ACC112 (cell line): ENCODE data around the gene WNT11.

ENCODE experiments used
- H2AFZ ChIP-seq: fragments of 200-600 bp; sonication (generic); one replicate; pipeline ENCODE4 v1.6.0; 2017; ENCODE audit warnings: antibody characterized with exemption, low read length; ENCODE audit not compliant: unreplicated experiment
- H3K27ac ChIP-seq: fragments of 200-600 bp; sonication (generic); 2 replicates; pipeline ENCODE4 v1.5.1; 2014; ENCODE audit warnings: low read depth, mild to moderate bottlenecking, antibody characterized with exemption, low read length, moderate library complexity
- H3K27me3 ChIP-seq: fragments of 200-600 bp; sonication (generic); 2 replicates; pipeline ENCODE4 v1.6.1; 2014; ENCODE audit warnings: mild to moderate bottlenecking, antibody characterized with exemption, low read length, moderate library complexity, mixed read lengths; ENCODE audit not compliant: insufficient read depth
- H3K36me3 ChIP-seq: fragments of 200-600 bp; sonication (generic); 2 replicates; pipeline ENCODE4 v1.6.1; 2016; ENCODE audit warnings: mild to moderate bottlenecking, antibody characterized with exemption, low read length, moderate library complexity, mixed read lengths; ENCODE audit not compliant: insufficient read depth
- H3K4me1 ChIP-seq: fragments of 200-600 bp; sonication (generic); one replicate; pipeline ENCODE4 v1.6.1; 2016; ENCODE audit warnings: low read length, mixed read lengths; ENCODE audit not compliant: insufficient read depth, unreplicated experiment, control insufficient read depth
- H3K4me3 ChIP-seq: fragments of 200-600 bp; sonication (generic); 2 replicates; pipeline ENCODE4 v1.5.1; 2014; ENCODE audit warnings: mild to moderate bottlenecking, low read depth, low read length
- H3K79me2 ChIP-seq: fragments of 200-600 bp; sonication (generic); one replicate; pipeline ENCODE4 v1.6.0; 2016; ENCODE audit warnings: low read length; ENCODE audit not compliant: control insufficient read depth, unreplicated experiment, insufficient read depth

WNT11 gene

DNA sequence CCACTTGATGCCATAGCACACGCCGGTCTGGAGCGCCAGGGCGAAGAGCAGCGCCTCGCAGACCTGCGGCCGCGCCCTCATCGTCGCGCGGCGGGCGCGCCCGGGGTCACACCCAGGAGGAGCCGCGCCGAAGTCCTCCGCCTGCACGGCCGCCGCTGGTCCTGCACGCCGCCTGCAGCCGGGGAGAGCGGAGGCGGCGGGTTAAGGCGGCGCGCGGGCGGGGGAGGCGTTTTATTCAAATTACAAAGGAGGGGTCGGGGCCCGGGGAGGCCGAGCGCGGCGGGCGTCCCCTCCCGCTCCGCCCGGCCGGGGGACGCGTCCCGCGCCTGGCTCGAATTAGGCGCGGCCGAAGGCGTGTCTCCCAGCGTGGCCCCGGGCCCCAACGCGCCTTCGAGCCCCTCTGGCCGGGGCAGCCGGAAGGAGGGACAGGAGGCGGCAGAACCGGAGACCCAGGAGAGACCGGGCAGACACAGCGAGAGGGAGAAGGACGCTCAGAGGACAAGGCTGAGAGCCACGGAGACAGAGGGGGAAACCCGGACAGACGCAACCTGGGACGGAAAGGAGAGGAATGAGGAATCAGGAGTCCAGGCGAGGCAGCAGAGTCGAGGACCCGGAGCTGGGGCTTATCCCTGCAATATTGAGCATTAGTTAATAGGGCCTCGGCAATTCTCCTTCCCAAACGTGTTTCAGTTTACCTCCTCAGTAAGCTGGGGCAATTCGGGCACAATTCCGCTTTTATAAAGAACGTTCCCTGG, at the start of gene WNT11:
WNT11 (minus strand) TSS at position 176 of the 755 bp plus-strand sequence; CDS start at position 81, 95 bp downstream.
- Histone ChIP-seq H2AFZ (peak within 1 kb of the TSS; percentile 15), H3K79me2 (no peaks in the 10 kb centered on the region), H3K27ac (no peak within 1 kb of the TSS), H3K4me1 (no peaks in the 10 kb centered on the region), H3K27me3 (peaks cover 54% of the 10 kb centered on the region), H3K4me3 (peak within 1 kb of the TSS; percentile 75), H3K36me3 (no peaks in the 10 kb centered on the region)

DNA sequence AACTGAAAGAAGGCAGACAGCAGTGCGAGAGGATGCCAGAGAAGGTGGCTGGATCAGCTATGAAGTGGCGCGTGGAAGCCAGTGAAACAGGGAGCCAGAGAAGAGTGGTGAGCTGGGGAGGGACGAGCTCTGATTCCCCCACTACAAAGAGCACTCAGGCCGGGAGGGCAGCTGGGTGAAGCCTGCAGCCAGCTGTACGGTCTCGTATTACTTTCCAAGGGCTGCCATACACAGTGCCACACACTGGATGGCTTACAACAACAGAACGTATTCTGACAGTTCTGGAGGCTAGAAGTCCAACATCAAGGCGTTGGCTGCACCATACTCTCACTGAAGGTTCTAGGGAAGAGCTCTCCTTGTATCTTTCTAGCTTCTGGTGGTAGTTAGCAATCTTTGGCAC, 47.1 kb upstream of the WNT11 start:
- Histone ChIP-seq H3K36me3 (no peaks in the 10 kb centered on the region), H3K27ac (no peak overlapping the region), H3K4me3 (no peak overlapping the region), H3K4me1 (no peaks in the 10 kb centered on the region), H3K79me2 (no peaks in the 10 kb centered on the region), H2AFZ (no peak overlapping the region), H3K27me3 (peaks cover 13% of the 10 kb centered on the region; the same call in 1 of the 2 replicates)

GRCh38 chr11:76252631-76253070, 46.3 kb upstream of the WNT11 start:
- Histone ChIP-seq H3K27me3 (peaks cover 7% of the 10 kb centered on the region; the same call in 1 of the 2 replicates), H2AFZ (no peak overlapping the region), H3K4me1 (no peaks in the 10 kb centered on the region), H3K36me3 (no peaks in the 10 kb centered on the region), H3K79me2 (no peaks in the 10 kb centered on the region), H3K27ac (no peak overlapping the region), H3K4me3 (no peak overlapping the region)

GRCh38 chr11:76251576-76251975, 45.3 kb upstream of the WNT11 start:
- Histone ChIP-seq H3K27ac (no peak overlapping the region), H2AFZ (no peak overlapping the region), H3K27me3 (no peaks in the 10 kb centered on the region), H3K36me3 (no peaks in the 10 kb centered on the region), H3K4me3 (no peak overlapping the region), H3K4me1 (no peaks in the 10 kb centered on the region), H3K79me2 (no peaks in the 10 kb centered on the region)

DNA sequence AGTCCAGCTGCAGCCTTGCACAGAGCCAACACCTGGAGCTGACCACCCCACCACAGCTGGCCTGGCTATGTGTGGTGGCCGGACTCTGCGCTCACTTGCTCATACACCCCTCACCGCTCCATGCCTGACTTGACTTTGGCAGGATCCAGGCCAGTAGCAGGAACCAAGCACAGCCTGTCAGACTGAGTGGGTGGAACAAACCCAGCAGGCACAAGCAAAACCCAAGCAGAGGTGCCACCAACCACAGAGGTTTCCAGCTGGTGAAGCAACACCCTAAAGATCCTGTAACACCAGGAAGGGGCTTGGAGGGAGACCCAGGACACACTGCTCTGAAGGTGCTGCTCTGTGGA, 44.9 kb upstream of the WNT11 start:
- Histone ChIP-seq H3K36me3 (no peaks in the 10 kb centered on the region), H3K4me1 (no peaks in the 10 kb centered on the region), H3K4me3 (no peak overlapping the region), H3K27ac (no peak overlapping the region), H3K27me3 (no peaks in the 10 kb centered on the region), H2AFZ (no peak overlapping the region), H3K79me2 (no peaks in the 10 kb centered on the region)

GRCh38 chr11:76250520-76251225, 44.4 kb upstream of the WNT11 start:
- Histone ChIP-seq H3K27me3 (no peaks in the 10 kb centered on the region), H3K36me3 (no peaks in the 10 kb centered on the region), H3K27ac (no peak overlapping the region), H2AFZ (no peak overlapping the region), H3K4me1 (no peaks in the 10 kb centered on the region), H3K79me2 (no peaks in the 10 kb centered on the region), H3K4me3 (no peak overlapping the region)

DNA sequence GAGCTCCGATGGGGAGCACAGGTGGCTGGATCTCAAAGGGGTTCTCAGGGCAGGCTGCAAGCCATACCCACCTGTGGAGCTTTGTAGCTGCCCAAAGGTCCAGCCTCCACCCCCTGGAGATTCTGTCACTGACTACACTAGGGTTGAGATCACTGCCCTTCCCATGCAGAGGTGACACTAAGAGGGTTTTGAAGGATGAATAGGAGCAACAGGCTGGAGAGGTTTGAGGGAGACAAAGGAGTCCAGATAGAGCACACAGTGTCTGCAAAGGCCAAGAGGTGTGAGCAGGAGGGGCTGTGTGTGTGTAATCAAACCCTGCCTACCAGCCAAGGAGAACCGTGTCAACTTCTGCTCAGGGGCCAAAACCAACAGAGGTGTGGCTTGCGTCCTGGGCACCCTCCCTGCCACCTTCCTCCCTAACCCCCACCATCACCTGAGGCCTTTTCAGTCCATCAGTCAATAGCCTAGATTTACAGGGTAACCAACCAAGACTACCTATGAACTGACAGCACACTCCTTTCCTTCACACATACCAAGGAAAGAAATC, 43.0 kb upstream of the WNT11 start:
- Histone ChIP-seq H3K79me2 (no peaks in the 10 kb centered on the region), H2AFZ (no peak overlapping the region), H3K27ac (no peak overlapping the region), H3K4me1 (no peaks in the 10 kb centered on the region), H3K4me3 (no peak overlapping the region), H3K36me3 (no peaks in the 10 kb centered on the region), H3K27me3 (no peaks in the 10 kb centered on the region)

DNA sequence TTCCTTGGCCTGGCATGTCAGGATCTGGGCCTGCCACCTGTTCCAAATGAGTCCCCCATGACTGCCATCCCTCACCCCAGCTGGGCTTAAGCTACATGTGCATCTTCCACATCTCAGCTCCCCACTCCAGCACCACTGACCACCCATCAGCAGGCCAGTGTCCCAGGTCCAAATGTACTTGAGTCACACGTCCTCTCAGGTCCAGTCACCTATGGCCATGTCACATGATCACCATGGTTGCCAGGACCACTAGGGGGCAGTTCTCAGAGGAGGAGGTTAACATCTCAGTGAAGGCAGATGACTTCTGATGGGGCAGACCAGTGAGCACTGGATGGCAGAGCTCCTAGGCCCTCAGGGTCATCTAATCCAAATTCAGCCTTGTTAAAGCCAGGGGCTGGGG, 41.9 kb upstream of the WNT11 start:
- no peaks in the 10 kb centered on the region for H3K36me3 ChIP-seq
- H3K79me2 ChIP-seq = no peaks in the 10 kb centered on the region
- H2AFZ ChIP-seq = no peak overlapping the region
- no peaks in the 10 kb centered on the region for H3K4me1 ChIP-seq
- no peaks in the 10 kb centered on the region for H3K27me3 ChIP-seq
- no peak overlapping the region for H3K27ac ChIP-seq
- H3K4me3 ChIP-seq = no peak overlapping the region

- no peaks in the 10 kb centered on the region for H3K27me3 ChIP-seq
- no peak overlapping the region for H3K27ac ChIP-seq
- H3K79me2 ChIP-seq = no peaks in the 10 kb centered on the region
- no peaks in the 10 kb centered on the region for H3K36me3 ChIP-seq
- no peaks in the 10 kb centered on the region for H3K4me1 ChIP-seq
- H3K4me3 ChIP-seq = no peak overlapping the region
- H2AFZ ChIP-seq = no peak overlapping the region
These were observed 40.8 kb upstream of the WNT11 start for GRCh38 chr11:76247091-76247490.

GRCh38 chr11:76246271-76246933, 40.1 kb upstream of the WNT11 start:
- Histone ChIP-seq H3K4me3 (no peak overlapping the region), H3K36me3 (no peaks in the 10 kb centered on the region), H3K27ac (no peak overlapping the region), H2AFZ (no peak overlapping the region), H3K27me3 (no peaks in the 10 kb centered on the region), H3K79me2 (no peaks in the 10 kb centered on the region), H3K4me1 (no peaks in the 10 kb centered on the region)
